B cell (primary cell): Measurements from ENCODE around the gene RTL1. TPM values are rescaled to one million over a fixed set of nuclear protein-coding genes. Genes with fewer than 3 reads are reported as not detected.

Experiments used
- ATAC-seq: fragments of 200-7000 bp; cut with Tn5 transposase; one replicate; pipeline ENCODE4 v1.10.0; 2021; ENCODE audit warnings: low read depth, mild to moderate bottlenecking, moderate number of reproducible peaks, moderate library complexity
- CTCF ChIA-PET: fragments of 350-600 bp; sonication (Branson Sonifier 250); formaldehyde crosslinking; loops from one replicate; lab custom pipeline; 2021; ENCODE audit warnings: antibody characterized with exemption, inconsistent platforms; lab: Charles Lee
- POLR2A ChIA-PET: fragments of 350-600 bp; sonication (Branson Sonifier 250); formaldehyde crosslinking; loops from one replicate; lab custom pipeline; 2021; ENCODE audit warnings: antibody characterized with exemption; lab: Charles Lee
- DNase-seq: peaks from one replicate; pipeline ENCODE4 v3.0.0; 2013
- H2AFZ ChIP-seq: 2 replicates; pipeline ENCODE4 v1.6.1; 2012; ENCODE audit warnings: mild to moderate bottlenecking, low read depth, low read length; ENCODE audit not compliant: insufficient read depth, poor library complexity, severe bottlenecking
- H3K27ac ChIP-seq, 2 donors: 1 replicate in 1 of 2; 2 replicates in 1 of 2; pipeline ENCODE4 v1.5.1; 2012 to 2013; ENCODE audit warnings: low read length in 2 of 2, mild to moderate bottlenecking in 2 of 2, moderate library complexity in 1 of 2
- H3K27me3 ChIP-seq, 4 experiments: fragments of 200-600 bp in 1 of 4; sonication (generic) in 1 of 4; replicated peaks in 1 of 4; 1 replicate in 2 of 4; 2 replicates in 2 of 4; pipeline versions ENCODE4 v1.6.1 to v1.7.0; 2013 to 2016; ENCODE audit warnings: low read length in 3 of 4, mild to moderate bottlenecking in 2 of 4, mixed read lengths in 1 of 4, moderate library complexity in 1 of 4; ENCODE audit not compliant: insufficient read depth in 4 of 4, control insufficient read depth in 3 of 4; ENCODE audit errors: control extremely low read depth in 1 of 4
- H3K36me3 ChIP-seq, 2 experiments: replicated peaks in 1 of 2; 1 replicate in 1 of 2; 2 replicates in 1 of 2; pipeline versions ENCODE4 v1.6.1 to v1.7.1; 2013; ENCODE audit warnings: low read length in 1 of 2; ENCODE audit not compliant: insufficient read depth in 2 of 2, control insufficient read depth in 1 of 2; ENCODE audit errors: control extremely low read depth in 1 of 2, extremely low read depth in 1 of 2
- H3K4me1 ChIP-seq, 2 donors: fragments of 200-600 bp in 1 of 2; sonication (generic) in 1 of 2; 1 replicate in 1 of 2; 2 replicates in 1 of 2; pipeline versions ENCODE4 v1.5.1 to v1.6.1; 2013 to 2017; ENCODE audit warnings: low read length in 2 of 2; ENCODE audit not compliant: control insufficient read depth in 2 of 2, insufficient read depth in 2 of 2
- H3K4me2 ChIP-seq: replicated peaks from 2 replicates; pipeline ENCODE3; 2012; ENCODE audit warnings: mild to moderate bottlenecking, low read depth, low read length; ENCODE audit not compliant: poor library complexity, severe bottlenecking
- H3K4me3 ChIP-seq, 5 experiments: fragments of 200-600 bp in 1 of 5; sonication (generic) in 1 of 5; 1 replicate in 3 of 5; 2 replicates in 2 of 5; pipeline versions ENCODE4 v1.5.1 to v1.7.0; 2011 to 2016; ENCODE audit warnings: low read length in 4 of 5, mild to moderate bottlenecking in 4 of 5, low read depth in 2 of 5, control low read depth in 1 of 5, moderate library complexity in 1 of 5; ENCODE audit not compliant: insufficient read depth in 1 of 5; ENCODE audit errors: control extremely low read depth in 1 of 5, extremely low read depth in 1 of 5
- H3K79me2 ChIP-seq: fragments of 200-600 bp; sonication (generic); one replicate; pipeline ENCODE4 v1.6.0; 2016; ENCODE audit warnings: low read length; ENCODE audit not compliant: control insufficient read depth, insufficient read depth
- H3K9ac ChIP-seq: fragments of 200-600 bp; sonication (generic); 2 replicates; pipeline ENCODE4 v1.6.1; 2017; ENCODE audit warnings: mild to moderate bottlenecking, low read length, moderate library complexity
- H3K9me3 ChIP-seq, 3 donors: one replicate each; pipeline versions ENCODE4 v1.6.1 to v1.7.1; 2013; ENCODE audit warnings: low read length in 2 of 3; ENCODE audit not compliant: control insufficient read depth in 2 of 3, insufficient read depth in 1 of 3; ENCODE audit errors: control extremely low read depth in 1 of 3
- H4K20me1 ChIP-seq: 2 replicates; pipeline ENCODE4 v1.6.0; 2012; ENCODE audit warnings: mild to moderate bottlenecking, low read length; ENCODE audit not compliant: insufficient read depth, control insufficient read depth, poor library complexity, severe bottlenecking
- H3K27ac Mint-ChIP-seq: one replicate; pipeline ENCODE4 v1.8.0; 2021; ENCODE audit warnings: mixed read lengths
- H3K27me3 Mint-ChIP-seq: one replicate; pipeline ENCODE4 v1.8.0; 2021; ENCODE audit warnings: mixed read lengths
- H3K4me1 Mint-ChIP-seq: one replicate; pipeline ENCODE4 v1.8.0; 2021; ENCODE audit warnings: mixed read lengths
- H3K4me3 Mint-ChIP-seq: one replicate; pipeline ENCODE4 v1.8.0; 2021; ENCODE audit warnings: mixed read lengths
- H3K9me3 Mint-ChIP-seq: one replicate; pipeline ENCODE4 v1.8.0; 2022; ENCODE audit warnings: mixed read lengths; ENCODE audit not compliant: insufficient read depth
- CTCF ChIP-seq: fragments of 200-600 bp; IDR thresholded peaks from one replicate; pipeline ENCODE4 v1.8.0; 2022; ENCODE audit warnings: antibody characterized with exemption, mild to moderate bottlenecking
- EZH2 ChIP-seq: IDR thresholded peaks from 2 replicates; pipeline ENCODE4 v1.6.1; 2012; ENCODE audit warnings: borderline replicate concordance, low read depth, mild to moderate bottlenecking, moderate library complexity, low read length; ENCODE audit not compliant: insufficient read depth, poor library complexity, severe bottlenecking
- WGBS: methylation state at CpG from one replicate; pipeline ENCODE4 v1.1.5; 2013; ENCODE audit warnings: missing lambda C conversion rate; ENCODE audit not compliant: insufficient coverage; 5-methylcytosine and 5-hydroxymethylcytosine counted together
- intact Hi-C: fragments of 100-400 bp; cut with micrococcal nuclease; formaldehyde crosslinking; loops from one replicate; pipeline ENCODE4 v1.10.0; 2022
- polyA plus RNA-seq: library from polyadenylated mRNA; depleted of rRNA; stranded (reverse); fragments of >200 nt; gene quantifications from 2 replicates; pipeline ENCODE4 v1.2.3, GENCODE V29; 2012
- total RNA-seq, 2 donors: library from RNA; stranded (reverse); fragments of 120-200 nt in 1 of 2; gene quantifications; 1 replicate in 1 of 2; 2 replicates in 1 of 2; pipeline versions ENCODE4 v1.2.3 to v1.2.4, GENCODE V29; 2013 to 2022

The RTL1 gene
- total and polyA plus RNA-seq, 2 donors (not counting 1 experiment from before 2014, with no cell fraction given), result not detected

GRCh38 chr14:100896369-100897060 lies 7.0 kb downstream of the RTL1 start:
- intact Hi-C loops, result no loop called here
- Histone ChIP-seq H3K9me3 (peaks cover 0 to 9% (median 0%) of the 10 kb centered on the region in 3 donors), H3K9ac (no peak overlapping the region), H2AFZ (no peak overlapping the region), H3K4me2 (no peak overlapping the region), H3K27me3 (peaks cover 0 to 25% (median 2%) of the 10 kb centered on the region in 4 experiments), H3K27ac (no peak overlapping the region), H3K79me2 (no peaks in the 10 kb centered on the region), H4K20me1 (no peaks in the 10 kb centered on the region), H3K4me1 (no peaks in the 10 kb centered on the region), H3K4me3 (no peak overlapping the region), H3K36me3 (no peaks in the 10 kb centered on the region)
- DNase-seq (no peak), ATAC-seq (no peak)
- Mint-ChIP-seq H3K4me3 (no peak overlapping the region), H3K27ac (no peak overlapping the region), H3K9me3 (no peaks in the 10 kb centered on the region), H3K27me3 (peaks cover 32% of the 10 kb centered on the region), H3K4me1 (no peaks in the 10 kb centered on the region)
- TF ChIP-seq CTCF (no peak), EZH2 (no peak)
- 80% methylated on average over 18 of the region's 22 CpGs for WGBS
- POLR2A ChIA-PET, result no interaction called here
- CTCF ChIA-PET, result no interaction called here

- no peak overlapping the region for H2AFZ ChIP-seq
- TF ChIP-seq CTCF (no peak), EZH2 (no peak)
- H3K4me2 ChIP-seq, result no peak overlapping the region
- H3K27ac Mint-ChIP-seq, result no peak overlapping the region
- DNase-seq (no peak), ATAC-seq (no peak)
- H3K9ac ChIP-seq, result no peak overlapping the region
- no peaks in the 10 kb centered on the region for H3K36me3 ChIP-seq
- no peaks in the 10 kb centered on the region for H3K4me1 Mint-ChIP-seq
- H3K27me3 ChIP-seq, result peaks cover 0 to 15% (median 0%) of the 10 kb centered on the region in 4 experiments
- CTCF ChIA-PET, result no interaction called here
- H3K79me2 ChIP-seq, result no peaks in the 10 kb centered on the region
- H3K27ac ChIP-seq, result no peak overlapping the region
- no peaks in the 10 kb centered on the region for H4K20me1 ChIP-seq
- H3K4me1 ChIP-seq, result no peaks in the 10 kb centered on the region
- no peak overlapping the region for H3K4me3 Mint-ChIP-seq
- H3K27me3 Mint-ChIP-seq, result peaks cover 28% of the 10 kb centered on the region
- WGBS, result 93% methylated on average over 5 of the region's 6 CpGs
- no peak overlapping the region for H3K4me3 ChIP-seq
- POLR2A ChIA-PET, result no interaction called here
- no peaks in the 10 kb centered on the region for H3K9me3 ChIP-seq
- intact Hi-C loops, result no loop called here
- no peaks in the 10 kb centered on the region for H3K9me3 Mint-ChIP-seq
Observed at GRCh38 chr14:100895411-100895810, 8.1 kb downstream of the RTL1 start.
